ENCODE measurements around the gene FXYD7. TPM values are rescaled to one million over a fixed set of nuclear protein-coding genes. Genes with fewer than 3 reads are reported as not detected.

Gene FXYD7
- total and polyA plus RNA-seq, 9 of the 15 experiments (the other 6 are each of a cell fraction or from before 2014, with no cell fraction given): 0.10 to 0.80 (median 0.31) TPM; not detected in 3

GRCh38 chr19:35154525-35155406, 11.7 kb downstream of the FXYD7 start, which contains the start of gene FXYD5 (continued):
- TF ChIP-seq SMAD1 (IDR thresholded peaks at IDR 0.05; ENCODE audit: low read depth, low read length, partially characterized antibody): no peak
- peak; percentile 76; the same call in 1 of the 2 replicates for TF ChIP-seq ARID2 (IDR thresholded peaks at IDR 0.05)
- TF ChIP-seq NFRKB (IDR thresholded peaks at IDR 0.05; ENCODE audit: low read depth): peak; percentile 74; the same call in 1 of the 2 replicates
- TF ChIP-seq NR4A1 (CRISPR knock-in tag; IDR thresholded peaks at IDR 0.05): peak; percentile 67; the same call in 1 of the 2 replicates
- TF ChIP-seq NR4A1 (tag; IDR thresholded peaks at IDR 0.05): no peak
- peak; percentile 18; the same call in 1 of the 2 replicates for TF ChIP-seq ZNF583 (CRISPR knock-in tag; IDR thresholded peaks at IDR 0.05)
- no peak for TF ChIP-seq POLR3G (IDR thresholded peaks at IDR 0.05; ENCODE audit: extremely low read depth, insufficient read length, insufficient replicate concordance)
- TF ChIP-seq, protein P1, sequence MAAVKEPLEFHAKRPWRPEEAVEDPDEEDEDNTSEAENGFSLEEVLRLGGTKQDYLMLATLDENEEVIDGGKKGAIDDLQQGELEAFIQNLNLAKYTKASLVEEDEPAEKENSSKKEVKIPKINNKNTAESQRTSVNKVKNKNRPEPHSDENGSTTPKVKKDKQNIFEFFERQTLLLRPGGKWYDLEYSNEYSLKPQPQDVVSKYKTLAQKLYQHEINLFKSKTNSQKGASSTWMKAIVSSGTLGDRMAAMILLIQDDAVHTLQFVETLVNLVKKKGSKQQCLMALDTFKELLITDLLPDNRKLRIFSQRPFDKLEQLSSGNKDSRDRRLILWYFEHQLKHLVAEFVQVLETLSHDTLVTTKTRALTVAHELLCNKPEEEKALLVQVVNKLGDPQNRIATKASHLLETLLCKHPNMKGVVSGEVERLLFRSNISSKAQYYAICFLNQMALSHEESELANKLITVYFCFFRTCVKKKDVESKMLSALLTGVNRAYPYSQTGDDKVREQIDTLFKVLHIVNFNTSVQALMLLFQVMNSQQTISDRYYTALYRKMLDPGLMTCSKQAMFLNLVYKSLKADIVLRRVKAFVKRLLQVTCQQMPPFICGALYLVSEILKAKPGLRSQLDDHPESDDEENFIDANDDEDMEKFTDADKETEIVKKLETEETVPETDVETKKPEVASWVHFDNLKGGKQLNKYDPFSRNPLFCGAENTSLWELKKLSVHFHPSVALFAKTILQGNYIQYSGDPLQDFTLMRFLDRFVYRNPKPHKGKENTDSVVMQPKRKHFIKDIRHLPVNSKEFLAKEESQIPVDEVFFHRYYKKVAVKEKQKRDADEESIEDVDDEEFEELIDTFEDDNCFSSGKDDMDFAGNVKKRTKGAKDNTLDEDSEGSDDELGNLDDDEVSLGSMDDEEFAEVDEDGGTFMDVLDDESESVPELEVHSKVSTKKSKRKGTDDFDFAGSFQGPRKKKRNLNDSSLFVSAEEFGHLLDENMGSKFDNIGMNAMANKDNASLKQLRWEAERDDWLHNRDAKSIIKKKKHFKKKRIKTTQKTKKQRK (IDR thresholded peaks at IDR 0.05; ENCODE audit: borderline replicate concordance, low read depth, low read length): no peak
- peak; percentile 82 for TF ChIP-seq POLR2AphosphoS5 (IDR thresholded peaks at IDR 0.05; ENCODE audit: control insufficient read depth, insufficient read depth, low read depth, low read length)
- TF ChIP-seq ZNF780A (CRISPR knock-in tag; IDR thresholded peaks at IDR 0.05): no peak
- TF ChIP-seq HNRNPLL (IDR thresholded peaks at IDR 0.05; ENCODE audit: low read depth, low read length, poor library complexity, severe bottlenecking): peak; percentile 87
- TF ChIP-seq RBBP5 (IDR thresholded peaks at IDR 0.05; ENCODE audit: borderline replicate concordance, insufficient read depth, low read length, poor library complexity, severe bottlenecking): peak; percentile 34
- no peak for TF ChIP-seq ZNF644 (tag; IDR thresholded peaks at IDR 0.05; ENCODE audit: low read depth)
- no peak for TF ChIP-seq CTCFL (IDR thresholded peaks at IDR 0.05; ENCODE audit: borderline replicate concordance, insufficient read depth, low read depth, low read length, poor library complexity, severe bottlenecking)
- TF ChIP-seq ZKSCAN1 (IDR thresholded peaks at IDR 0.05; ENCODE audit: low read depth, low read length): no peak
- TF ChIP-seq NFIX (CRISPR knock-in tag; IDR thresholded peaks at IDR 0.05; ENCODE audit: low read depth): no peak
- TF ChIP-seq SMARCB1 (IDR thresholded peaks at IDR 0.05; ENCODE audit: insufficient read length, low read depth): no peak
- no peak for TF ChIP-seq MXI1 (IDR thresholded peaks at IDR 0.05; ENCODE audit: low read depth, low read length)
- TF ChIP-seq SMARCA5 (IDR thresholded peaks at IDR 0.05): no peak
- TF ChIP-seq FOSL1 (tag; conservative IDR thresholded peaks at IDR 0.05): peak; percentile 85
- peak in 1 of 2 experiments; percentile 46; a peak in 1 of 4 replicates for TF ChIP-seq KDM1A (IDR thresholded peaks at IDR 0.05)
